Limb (tissue), 2 donors: ENCODE results near the gene FBXO28.
A peak's percentile ranks its signal among the peaks of the same experiment; 100 is the strongest.

Experiments used
- DNase-seq, 2 donors: peaks; one replicate each; pipeline ENCODE4 v3.0.0-alpha.2; 2016; ENCODE audit errors: extremely low spot score in 2 of 2

Gene FBXO28

DNA sequence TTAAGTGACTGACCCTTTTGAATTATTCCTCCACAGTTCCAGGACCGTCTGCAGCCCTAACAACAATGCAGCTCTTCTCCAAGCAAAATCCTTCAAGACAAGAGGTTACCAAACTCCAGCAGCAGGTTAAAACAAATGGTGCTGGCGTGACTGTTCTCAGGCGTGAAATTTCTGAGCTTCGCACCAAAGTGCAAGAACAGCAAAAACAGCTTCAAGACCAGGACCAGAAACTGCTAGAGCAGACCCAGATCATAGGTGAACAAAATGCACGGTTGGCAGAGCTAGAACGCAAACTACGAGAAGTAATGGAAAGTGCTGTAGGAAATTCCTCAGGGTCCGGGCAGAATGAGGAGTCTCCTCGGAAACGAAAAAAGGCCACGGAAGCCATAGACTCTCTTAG, 43.4 kb downstream of the FBXO28 start:
- DNase-seq: no peak

DNA sequence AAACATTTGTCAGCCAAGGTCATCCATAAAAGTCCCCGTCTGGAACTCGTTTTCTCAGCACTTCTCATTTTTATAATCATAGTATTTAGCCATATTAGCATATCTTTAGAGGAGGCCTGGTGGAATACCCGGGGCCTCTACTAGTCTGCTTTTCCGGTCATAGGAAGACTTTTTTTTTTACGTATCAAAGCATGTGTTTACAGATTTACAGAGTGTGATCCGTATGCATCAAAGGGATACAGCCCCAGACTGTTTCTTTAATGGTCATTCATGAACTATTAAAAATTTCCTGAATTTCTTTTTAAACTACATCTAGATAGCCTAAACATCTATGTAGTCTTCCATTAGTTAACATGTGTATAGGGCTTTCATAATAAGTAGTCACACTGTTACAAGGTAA, 45.6 kb downstream of the FBXO28 start:
- no peak for DNase-seq

DNA sequence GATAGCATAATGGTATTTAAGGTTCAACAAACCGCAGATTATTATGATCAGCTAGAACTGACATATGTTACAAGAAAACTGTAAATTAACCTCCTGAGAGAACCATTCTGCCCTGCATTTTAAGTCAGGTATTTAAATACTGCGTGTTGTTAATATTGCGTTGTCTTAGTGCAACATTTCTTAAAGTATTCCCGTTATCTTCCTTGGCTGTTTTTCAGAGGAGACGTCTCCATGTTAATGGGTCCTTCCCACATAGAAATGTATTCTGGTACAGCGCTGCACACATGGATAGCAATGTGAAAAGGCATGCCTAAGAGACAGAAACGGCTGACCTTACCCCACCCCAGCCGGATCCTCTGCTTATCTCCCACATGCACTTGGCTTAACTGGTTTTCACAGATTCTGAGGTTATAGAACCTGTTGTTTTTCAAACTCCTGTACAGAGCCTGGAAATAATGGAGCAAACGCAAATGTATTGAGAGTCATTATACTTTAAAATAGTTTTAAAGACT, 46.3 kb downstream of the FBXO28 start:
- DNase-seq: no peak

DNA sequence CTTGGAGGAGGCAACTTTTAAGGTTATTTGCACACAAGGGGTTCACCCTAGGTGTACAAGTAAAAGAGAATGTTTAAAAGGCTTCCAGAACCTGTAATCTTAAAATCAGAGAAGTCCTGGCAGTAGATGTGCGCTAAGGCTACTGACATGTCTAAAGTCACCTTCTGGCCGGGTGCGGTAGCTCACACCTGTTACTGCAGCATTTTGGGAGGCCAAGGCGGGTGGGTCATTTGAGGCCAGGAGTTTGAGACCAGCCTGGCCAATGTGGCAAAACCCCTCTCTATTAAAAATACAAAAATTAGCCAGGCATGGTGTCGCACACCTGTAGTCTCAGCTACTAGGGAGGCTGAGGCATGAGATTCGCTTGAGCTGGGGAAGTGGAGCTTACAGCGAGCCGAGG, 48.9 kb downstream of the FBXO28 start:
- no peak for DNase-seq

DNA sequence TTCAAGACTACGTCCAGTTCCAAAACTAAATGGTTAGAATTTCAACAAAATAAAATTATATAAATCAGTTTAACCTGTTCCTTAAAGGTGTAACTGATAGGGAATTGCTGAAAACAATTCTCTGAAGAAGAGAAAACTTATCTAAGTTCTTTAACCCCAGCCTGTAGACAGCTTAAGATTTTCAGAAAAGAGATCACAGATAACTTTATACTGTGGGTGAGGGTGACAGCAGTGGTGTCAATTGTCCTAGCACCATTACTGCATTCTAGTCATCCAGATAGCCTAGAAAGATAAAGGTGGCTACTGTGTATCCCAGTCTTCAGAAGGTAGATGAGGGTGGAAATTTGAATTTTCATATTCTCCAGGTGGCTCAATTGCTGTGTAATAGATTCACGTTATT, 49.4 kb downstream of the FBXO28 start:
- DNase-seq: no peak

DNA sequence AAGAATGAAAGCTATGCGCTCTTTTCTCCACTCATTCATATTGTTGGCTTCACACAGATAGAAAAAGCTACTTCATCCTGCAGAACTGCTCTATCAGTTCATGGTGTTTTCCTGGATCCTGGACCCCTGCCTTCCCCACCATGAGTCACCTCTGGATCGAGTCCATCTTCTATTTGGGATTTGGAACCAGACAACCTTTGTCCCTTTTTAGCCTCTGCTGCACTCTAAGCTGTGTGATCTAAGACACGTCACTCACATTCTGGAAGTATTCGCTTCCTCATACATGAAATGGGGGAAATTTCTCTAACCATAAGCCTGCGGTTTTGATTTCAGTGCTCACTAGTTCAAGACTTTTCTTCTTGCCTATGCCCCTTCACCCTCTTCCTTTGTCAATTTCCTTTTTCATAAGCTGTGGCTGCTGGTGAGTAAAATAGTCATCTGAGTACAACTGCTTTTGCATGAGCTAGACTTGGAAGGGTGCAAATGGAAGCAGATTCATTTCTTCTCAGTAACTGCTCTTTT, 55.0 kb downstream of the FBXO28 start:
- peak in 1 of 2 donors; percentile 27 for DNase-seq

DNA sequence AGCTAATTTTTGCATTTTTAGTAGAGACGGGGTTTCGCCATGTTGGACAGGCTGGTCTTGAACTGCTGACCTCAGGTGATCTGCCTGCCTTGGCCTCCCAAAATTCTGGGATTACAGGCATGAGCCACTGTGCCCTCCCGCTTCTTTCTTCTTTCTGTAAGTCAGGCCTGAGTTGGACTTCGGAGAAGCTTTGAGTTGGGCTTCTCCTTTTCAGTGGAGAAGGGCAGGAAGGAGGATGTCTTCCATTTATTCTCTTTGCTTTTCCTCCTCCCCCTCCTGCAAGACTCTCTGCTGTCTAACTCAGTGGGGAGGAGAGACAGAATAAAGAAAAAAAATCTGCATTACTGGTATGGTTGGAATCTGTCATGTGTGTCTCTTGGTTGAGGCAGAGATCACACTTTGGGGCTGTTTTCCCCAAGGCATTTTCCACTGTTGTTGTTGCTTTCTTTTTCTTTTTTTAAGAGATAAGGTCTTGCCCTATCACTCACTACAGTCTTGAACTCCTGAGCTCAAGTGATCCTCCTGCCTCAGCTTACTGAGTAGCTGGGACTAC, 55.9 kb downstream of the FBXO28 start:
- DNase-seq: no peak

DNA sequence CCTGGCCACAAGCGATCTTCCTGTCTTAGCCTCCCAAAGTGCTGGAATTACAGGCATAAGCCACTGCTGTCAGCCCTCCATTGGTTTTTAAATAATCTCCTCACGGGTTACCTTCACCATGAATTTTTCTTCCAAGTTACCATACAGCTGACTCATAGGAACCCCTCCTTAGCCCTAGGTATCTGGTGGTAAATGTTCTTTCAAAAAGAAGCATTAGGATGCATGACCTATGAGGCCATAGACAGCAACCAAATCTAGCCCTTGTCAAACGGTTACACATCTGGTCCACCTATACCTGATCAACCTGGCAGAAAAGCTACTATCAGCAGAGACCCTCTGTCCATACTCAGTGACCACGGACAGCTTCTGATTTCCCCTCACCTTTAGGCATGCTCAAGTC, 56.4 kb downstream of the FBXO28 start:
- no peak for DNase-seq

DNA sequence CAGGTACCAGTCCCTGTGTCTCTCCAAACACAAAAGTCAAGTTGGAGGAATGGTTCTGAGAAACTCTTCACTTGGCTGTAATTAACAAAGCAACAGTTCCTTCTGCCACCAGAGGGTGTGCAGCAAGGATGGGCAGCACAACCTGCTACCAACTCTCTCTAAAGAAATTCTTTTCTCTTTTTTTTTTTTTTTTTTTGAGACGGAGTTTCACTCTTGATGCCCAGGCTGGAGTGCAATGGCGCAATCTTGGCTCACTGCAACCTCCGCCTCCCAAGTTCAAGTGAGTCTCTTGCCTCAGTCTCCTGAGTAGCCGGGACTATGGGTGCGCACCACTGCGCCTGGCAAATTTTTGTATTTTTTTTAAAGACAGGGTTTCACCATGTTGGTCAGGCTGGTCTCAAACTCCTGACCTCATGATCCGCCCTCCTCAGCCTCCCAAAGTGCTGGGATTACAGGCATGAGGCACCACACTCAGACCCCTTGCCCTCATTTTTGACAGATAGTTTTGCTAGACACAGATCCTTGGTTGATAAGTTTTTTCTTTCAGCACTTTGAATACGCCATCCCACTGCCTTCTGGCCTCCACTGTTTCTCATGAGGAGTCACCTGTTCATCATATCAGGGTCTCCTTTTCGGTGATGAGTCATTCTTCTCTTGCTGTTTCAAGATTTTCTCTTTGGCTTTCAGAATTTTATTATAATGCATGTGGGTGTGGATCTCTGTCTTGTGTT, 57.0 kb downstream of the FBXO28 start:
- DNase-seq: no peak

DNA sequence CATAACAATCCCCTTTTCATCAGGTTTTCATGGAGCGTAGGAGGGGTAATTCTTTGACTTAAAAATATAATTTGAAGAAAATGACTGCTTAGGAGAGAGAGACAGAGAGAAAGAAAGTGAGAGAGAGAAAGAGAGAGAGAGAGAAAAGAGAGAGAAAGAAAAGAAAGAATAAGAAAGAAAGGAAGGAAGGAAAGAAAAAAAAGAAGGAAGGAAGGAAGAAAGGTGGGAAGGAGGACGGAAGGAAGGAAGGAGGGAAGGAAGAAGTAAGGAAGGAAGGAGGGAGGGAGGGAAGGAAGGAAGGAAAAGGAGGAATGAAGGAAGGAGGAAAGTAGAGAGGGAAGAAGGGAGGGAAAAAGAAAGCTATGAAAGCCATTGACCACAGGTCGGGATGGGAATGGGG, 58.3 kb downstream of the FBXO28 start:
- no peak for DNase-seq

DNA sequence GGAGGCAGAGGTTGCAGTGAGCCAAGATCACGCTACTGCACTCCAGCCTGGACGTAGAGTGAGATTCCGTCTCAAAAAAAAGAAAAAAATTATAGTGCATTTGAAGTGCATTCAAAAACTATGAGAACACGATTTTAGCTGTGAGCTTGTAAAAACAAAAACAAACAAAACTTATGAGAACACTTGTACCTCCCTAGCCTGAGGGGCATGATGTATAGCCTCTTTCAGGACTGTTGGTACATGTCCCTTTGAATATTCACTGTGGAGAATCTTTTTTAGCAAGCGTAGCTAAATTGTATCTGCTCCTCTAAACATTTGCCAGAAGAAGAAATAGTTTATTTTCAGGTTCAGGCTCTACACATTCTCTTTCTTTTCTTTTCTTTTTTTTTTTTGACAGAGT, 59.6 kb downstream of the FBXO28 start:
- DNase-seq: no peak

DNA sequence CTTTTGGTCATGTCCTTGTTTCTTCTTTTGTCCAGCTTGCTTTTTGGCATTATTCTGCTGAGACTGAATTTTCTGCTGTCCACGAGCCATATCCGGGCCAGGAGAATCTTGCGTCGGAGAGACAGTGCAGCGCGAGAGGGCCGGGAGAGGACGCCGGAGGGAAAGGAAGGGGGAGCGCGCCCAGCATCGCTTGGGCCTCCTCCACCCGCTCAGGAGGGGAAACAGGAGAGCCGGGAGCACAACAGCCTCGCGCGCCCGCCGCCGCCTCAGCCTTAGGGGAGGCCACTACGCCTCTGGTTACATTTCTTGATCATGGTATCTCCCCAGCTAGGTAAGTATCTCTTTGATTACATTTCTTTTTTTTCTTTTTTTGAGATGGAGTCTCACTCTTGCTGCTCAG, 61.7 kb downstream of the FBXO28 start:
- DNase-seq: peak in 1 of 2 donors; percentile 48

DNA sequence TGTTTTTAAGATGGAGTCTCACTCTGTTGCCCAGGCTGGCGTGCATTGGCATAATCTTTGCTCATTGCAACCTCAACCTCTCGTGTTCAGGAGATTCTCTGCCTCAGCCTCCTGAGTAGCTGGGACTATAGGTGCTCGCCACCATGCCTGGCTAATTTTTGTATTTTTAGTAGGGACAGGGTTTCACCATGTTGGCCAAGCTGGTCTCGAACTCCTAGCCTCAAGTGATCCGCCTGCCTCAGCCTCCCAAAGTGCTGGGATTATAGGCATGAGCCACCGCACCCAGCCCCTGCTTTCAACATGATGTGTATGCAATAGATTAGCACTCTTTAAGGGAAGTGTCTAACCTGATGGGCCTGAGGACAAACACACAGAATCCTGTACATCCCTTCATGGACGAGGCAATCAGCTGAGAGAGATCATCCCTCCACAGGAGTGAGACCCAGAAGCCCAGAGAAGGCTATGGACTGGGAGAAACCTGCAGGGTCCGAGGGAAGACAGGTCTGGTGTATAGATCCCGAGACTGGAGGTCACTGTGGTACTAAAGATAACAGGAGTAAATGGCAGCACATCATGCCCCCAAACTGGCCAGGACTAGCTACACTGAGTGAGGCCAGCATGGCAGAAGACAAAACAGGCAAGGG, 63.6 kb downstream of the FBXO28 start:
- no peak for DNase-seq

DNA sequence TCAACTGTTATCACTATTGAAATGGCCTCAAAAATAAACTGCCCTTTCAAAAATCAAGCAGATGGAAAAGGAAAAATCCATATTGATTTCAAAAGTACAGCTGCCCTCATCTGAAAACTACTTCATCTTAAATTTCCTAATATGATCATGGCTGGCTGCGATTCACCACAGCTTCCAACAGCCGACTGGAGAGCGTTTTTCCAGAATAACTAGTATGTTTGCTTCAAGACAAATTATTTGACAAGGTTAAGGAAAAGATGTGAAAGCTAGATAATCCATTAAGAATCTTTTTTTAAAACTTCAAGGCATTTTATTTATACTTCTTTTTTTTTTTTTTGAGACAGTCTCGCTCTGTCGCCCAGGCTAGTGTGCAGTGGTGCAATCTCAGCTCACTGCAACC, 65.0 kb downstream of the FBXO28 start:
- no peak for DNase-seq

DNA sequence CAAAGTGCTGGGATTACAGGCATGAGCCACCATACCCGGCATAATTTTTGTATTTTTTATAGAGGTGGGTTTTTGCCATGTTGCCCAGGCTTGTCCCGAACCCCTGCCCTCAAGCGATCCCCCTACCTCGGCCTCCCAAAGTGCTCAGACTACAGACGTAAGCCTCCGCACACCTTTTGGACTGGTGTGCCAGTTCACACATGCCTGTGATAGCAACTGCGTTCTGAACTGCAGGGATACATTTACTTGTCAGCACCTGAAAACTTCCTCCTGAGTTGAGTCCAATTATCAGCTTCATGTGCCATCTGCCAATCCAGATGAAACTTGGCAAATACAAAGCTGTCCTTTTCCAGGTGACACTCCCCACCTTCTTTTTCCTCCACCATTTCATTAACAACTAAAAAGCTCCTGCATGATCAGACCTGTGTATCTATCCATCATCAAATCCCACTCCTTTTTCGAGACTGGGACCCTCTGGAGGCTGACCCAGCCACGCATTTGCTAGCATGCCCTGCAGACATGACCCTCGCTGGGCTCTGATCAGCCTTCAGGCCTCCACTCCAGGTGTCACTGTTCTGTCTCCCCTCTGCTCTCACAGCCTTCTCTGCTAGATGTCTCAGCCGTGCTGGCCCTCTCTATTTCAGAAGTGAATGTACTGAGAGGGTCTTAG, 67.0 kb downstream of the FBXO28 start:
- DNase-seq: no peak

DNA sequence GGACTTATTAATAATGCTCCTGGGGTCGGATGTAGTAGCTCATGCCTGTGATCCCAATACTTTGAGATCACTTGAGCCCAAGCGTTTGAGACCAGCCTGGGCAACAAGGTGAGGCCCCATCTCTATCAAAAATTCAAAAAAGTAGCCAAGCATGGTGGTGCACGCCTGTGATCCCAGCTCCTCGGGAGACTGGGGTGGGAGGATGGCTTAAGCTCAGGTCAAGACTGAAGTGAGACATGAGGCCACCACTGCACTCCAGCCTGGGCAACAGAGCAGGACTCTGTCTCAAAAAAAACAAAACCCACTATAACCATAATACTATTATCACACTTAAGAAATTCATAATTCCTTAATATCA, 67.5 kb downstream of the FBXO28 start:
- no peak for DNase-seq

DNA sequence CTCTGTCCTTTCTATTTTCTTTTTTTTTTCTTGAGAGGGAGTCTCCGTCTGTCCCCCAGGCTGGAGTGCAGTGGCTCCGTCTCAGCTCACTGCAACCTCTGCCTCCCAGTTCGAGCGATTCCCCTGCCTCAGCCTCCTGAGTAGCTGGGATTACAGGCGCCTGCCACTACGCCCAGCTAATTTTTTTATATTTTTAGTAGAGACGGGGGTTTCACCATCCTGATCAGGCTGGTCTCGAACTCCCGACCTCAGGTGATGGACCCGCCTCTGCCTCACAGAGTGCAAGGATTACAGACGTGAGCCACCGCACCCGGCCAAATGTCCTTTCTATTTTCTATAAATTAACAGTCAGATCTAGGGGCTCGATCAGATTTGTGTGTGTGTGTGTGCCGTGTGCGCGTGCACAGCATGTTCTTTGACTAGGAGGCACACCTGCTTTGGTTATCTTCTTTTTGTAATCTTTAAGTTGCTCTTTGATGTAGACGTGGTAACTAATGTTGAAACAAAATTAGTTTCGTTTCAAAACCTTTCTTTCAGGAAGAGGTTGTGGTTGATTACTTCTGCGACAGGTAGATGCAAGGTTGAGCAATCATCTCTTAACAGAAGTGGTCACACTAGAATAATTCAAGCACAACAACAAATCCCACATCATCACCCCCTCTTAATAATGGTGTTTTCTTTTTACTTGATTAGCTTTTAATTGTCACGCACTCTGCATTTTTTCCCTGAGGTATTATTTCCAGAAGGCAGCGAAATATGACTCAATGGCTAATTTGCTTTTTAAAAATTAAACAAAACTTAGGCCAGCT, 68.3 kb downstream of the FBXO28 start:
- DNase-seq: no peak

DNA sequence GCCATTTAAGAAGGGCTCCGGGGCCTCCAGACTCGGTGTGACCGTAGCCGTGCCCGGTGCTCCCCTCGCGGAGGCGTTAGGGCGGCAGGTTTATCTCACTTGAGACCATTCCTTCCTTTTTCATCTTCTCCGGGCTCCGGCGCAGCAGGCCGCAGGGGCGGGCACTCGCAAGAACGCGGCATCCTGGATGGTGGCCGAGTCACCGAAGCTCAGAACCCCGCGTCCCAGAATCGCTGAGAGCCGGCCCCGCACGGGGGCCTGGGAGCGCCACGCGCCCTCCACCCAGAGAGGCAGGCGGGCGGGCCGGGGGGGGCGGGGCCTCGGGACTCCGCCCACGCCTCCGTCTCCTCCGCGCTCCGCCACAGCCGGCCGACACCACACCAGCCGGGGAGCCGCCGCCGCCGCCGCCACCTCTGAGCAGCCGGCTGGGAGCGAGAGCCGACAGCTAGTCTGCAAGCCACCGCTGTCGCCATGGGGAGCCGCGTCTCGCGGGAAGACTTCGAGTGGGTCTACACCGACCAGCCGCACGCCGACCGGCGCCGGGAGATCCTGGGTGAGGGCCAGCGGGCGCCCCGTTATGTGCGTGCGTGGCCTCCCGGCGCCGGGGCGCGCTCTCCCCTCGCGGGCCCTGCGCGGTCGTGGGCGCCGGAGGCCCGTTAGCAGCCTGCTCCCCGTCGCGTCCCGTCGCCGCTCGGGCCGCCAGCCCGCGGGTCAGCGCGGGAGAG, 69.1 kb downstream of the FBXO28 start, which contains the start of gene DEGS1:
Gene DEGS1 (plus strand): TSS at position 375 of the 725 bp plus-strand sequence. CDS start 97 bp downstream, at position 472.
- DNase-seq: peak; percentile 80 to 93

DNA sequence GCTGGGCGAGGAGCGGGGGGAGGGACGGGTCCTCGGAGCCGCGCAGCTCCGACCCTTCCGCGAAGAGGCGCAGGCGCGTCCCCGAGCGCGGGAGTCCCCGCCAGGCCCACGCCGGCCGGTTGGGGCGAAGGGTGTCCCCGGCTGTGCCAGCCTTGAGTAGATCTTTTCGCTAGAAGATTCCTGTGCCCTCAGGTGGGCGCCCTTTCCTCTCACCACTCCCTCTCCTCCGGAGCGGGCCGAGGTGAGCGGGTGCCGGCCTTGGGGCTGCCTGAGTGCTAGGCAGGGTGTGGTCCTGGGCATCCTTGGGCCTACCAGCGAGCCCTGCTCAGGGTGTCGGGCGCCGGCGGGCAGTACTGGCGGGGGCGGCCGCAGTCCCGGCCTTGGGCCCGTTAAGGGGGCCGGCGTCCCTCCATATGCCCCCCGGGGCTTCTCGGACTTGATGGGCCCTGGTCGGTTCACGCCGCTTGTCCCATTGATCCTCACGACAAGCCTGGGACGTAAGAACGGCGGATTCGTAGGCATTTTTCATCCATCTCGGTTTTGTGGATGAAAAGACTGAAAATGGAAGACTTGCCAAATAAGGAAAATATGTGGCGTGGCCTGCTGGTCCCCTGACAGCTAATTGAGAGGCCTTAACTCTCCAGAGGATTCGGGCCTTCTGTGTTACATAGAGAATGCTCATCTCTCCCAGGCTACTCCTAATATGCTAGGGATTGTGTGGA, 69.8 kb downstream of the FBXO28 start:
- DNase-seq: peak; percentile 35 to 82

DNA sequence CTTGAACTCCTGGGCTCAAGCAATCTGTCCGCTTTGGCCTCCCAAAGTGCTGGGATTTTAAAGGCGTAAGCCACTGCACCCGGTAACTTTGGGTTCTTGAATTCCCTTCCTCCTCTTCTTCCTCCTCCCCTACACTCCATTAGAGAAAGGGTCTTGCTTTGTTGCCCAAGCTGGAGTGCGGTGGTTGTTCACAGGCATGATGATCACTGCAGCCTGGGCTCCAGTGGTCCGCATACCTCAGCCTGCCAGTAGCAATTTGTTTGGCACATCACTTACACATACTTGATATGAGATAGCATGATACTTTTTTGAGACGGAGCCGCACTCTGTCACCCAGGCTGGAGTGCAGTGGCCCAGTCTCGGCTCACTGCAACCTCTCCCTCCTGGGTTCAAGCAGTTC, 71.3 kb downstream of the FBXO28 start:
- no peak for DNase-seq
